Endothelial cell of umbilical vein (primary cell): ENCODE data around the gene FBXO10. TPM values are rescaled to one million over a fixed set of nuclear protein-coding genes. Genes with fewer than 3 reads are reported as not detected.

Source experiments
- BruUV-seq: library from RNA; stranded (reverse); fragments of 400-500 nt; replicated peaks from 2 replicates; lab custom pipeline; 2021; lab: Mats Ljungman, UMichigan
- CTCF ChIA-PET: fragments of 300-600, 350-600 bp; sonication (Branson Sonifier 250); formaldehyde crosslinking; loops from one replicate; lab custom pipeline; 2021; ENCODE audit warnings: antibody characterized with exemption, inconsistent platforms; lab: Charles Lee
- POLR2A ChIA-PET: fragments of 300-600, 350-600 bp; sonication (Branson Sonifier 250); formaldehyde crosslinking; loops from one replicate; lab custom pipeline; 2021; ENCODE audit warnings: antibody characterized with exemption, inconsistent platforms; lab: Charles Lee
- DNase-seq: peaks from one replicate; pipeline ENCODE4 v3.0.0-alpha.2; 2011; ENCODE audit warnings: low read depth, low spot score
- FAIRE-seq: peaks from 2 replicates; lab custom pipeline; 2011; peaks lifted over from hg19 to GRCh38; lab: Jason Lieb, UNC
- H2AFZ ChIP-seq: 2 replicates; pipeline ENCODE4 v1.6.0; 2012; ENCODE audit warnings: low read depth, low read length, control low read depth, inconsistent platforms
- H3K27ac ChIP-seq: 2 replicates; pipeline ENCODE4 v1.5.1; 2011; ENCODE audit warnings: low read depth, mild to moderate bottlenecking, control low read depth, low read length, moderate library complexity; ENCODE audit not compliant: insufficient read depth
- H3K27me3 ChIP-seq, 2 experiments: 2 replicates each; pipeline versions ENCODE4 v1.6.0 to v1.6.1; 2011; ENCODE audit warnings: low read length in 2 of 2, mixed read lengths in 1 of 2; ENCODE audit not compliant: control insufficient read depth in 2 of 2, insufficient read depth in 2 of 2
- H3K36me3 ChIP-seq, 2 experiments: 2 replicates in 1 of 2; 3 replicates in 1 of 2; pipeline ENCODE4 v1.5.1; 2011; ENCODE audit warnings: low read length in 2 of 2, mild to moderate bottlenecking in 1 of 2, moderate library complexity in 1 of 2; ENCODE audit not compliant: control insufficient read depth in 2 of 2, insufficient read depth in 2 of 2; ENCODE audit errors: extremely low read depth in 1 of 2
- H3K4me1 ChIP-seq: 3 replicates; pipeline ENCODE4 v1.5.1; 2011; ENCODE audit warnings: mild to moderate bottlenecking, low read length; ENCODE audit not compliant: control insufficient read depth, insufficient read depth; ENCODE audit errors: extremely low read depth
- H3K4me2 ChIP-seq: 2 replicates; pipeline ENCODE4 v1.6.1; 2011; ENCODE audit warnings: low read length, control low read depth, mixed read lengths; ENCODE audit not compliant: insufficient read depth
- H3K4me3 ChIP-seq, 3 experiments: fragments of 200-600 bp in 1 of 3; sonication (generic), shearing (Covaris generic) in 1 of 3; replicated peaks in 1 of 3; 2 replicates each; pipeline ENCODE4 v1.5.1; 2011 to 2016; ENCODE audit warnings: control low read depth in 3 of 3, low read length in 3 of 3, mild to moderate bottlenecking in 2 of 3, inconsistent platforms in 1 of 3, low read depth in 1 of 3, moderate library complexity in 1 of 3; ENCODE audit not compliant: insufficient read depth in 1 of 3
- H3K79me2 ChIP-seq: 2 replicates; pipeline ENCODE4 v1.6.0; 2012; ENCODE audit warnings: low read length, inconsistent platforms; ENCODE audit not compliant: control insufficient read depth, insufficient read depth
- H3K9ac ChIP-seq: replicated peaks from 2 replicates; pipeline ENCODE3; 2011; ENCODE audit warnings: low read length, control low read depth; ENCODE audit not compliant: insufficient read depth; ENCODE audit errors: extremely low read depth
- H3K9me1 ChIP-seq: replicated peaks from 3 replicates; pipeline ENCODE4 v1.6.0; 2011; ENCODE audit warnings: mild to moderate bottlenecking, low read length; ENCODE audit not compliant: control insufficient read depth, insufficient read depth; ENCODE audit errors: extremely low read depth
- H3K9me3 ChIP-seq: replicated peaks from 2 replicates; pipeline ENCODE4 v1.5.1; 2012; ENCODE audit warnings: low read length, inconsistent platforms; ENCODE audit not compliant: control insufficient read depth, insufficient read depth
- H4K20me1 ChIP-seq: replicated peaks from 2 replicates; pipeline ENCODE3; 2011; ENCODE audit warnings: mild to moderate bottlenecking, low read length; ENCODE audit not compliant: control insufficient read depth, insufficient read depth; ENCODE audit errors: extremely low read depth
- EZH2 ChIP-seq: IDR thresholded peaks from 2 replicates; pipeline ENCODE4 v1.6.1; 2012; ENCODE audit warnings: borderline replicate concordance, low read depth, mild to moderate bottlenecking, moderate library complexity, low read length, inconsistent platforms; ENCODE audit not compliant: severe bottlenecking
- FOS ChIP-seq: IDR thresholded peaks from 2 replicates; pipeline ENCODE4 v1.6.1; 2011; ENCODE audit warnings: mild to moderate bottlenecking, low read length, moderate library complexity, borderline replicate concordance; ENCODE audit not compliant: insufficient read depth
- GATA2 ChIP-seq: IDR thresholded peaks from 2 replicates; pipeline ENCODE4 v1.7.0; 2011; ENCODE audit warnings: low read depth, mild to moderate bottlenecking, moderate library complexity, mixed read lengths, low read length; ENCODE audit not compliant: insufficient read length, insufficient read depth
- MYC ChIP-seq: IDR thresholded peaks from one replicate; pipeline ENCODE4 v1.6.1; 2011; ENCODE audit warnings: mild to moderate bottlenecking, low read depth, low read length
- POLR2AphosphoS5 ChIP-seq: IDR thresholded peaks from 2 replicates; pipeline ENCODE4 v1.6.1; 2012; ENCODE audit warnings: low read depth, mild to moderate bottlenecking, control low read depth, low read length, moderate library complexity; ENCODE audit not compliant: insufficient read depth
- dilution Hi-C: fragments of 300-500 bp; cut with MboI; formaldehyde crosslinking; loops from one replicate; pipeline ENCODE4 v1.15.0; 2019; ENCODE audit warnings: low sequenced_read_pairs; ENCODE audit not compliant: extremely low pct_ligation_motif_present
- intact Hi-C: fragments of 100-400 bp; cut with micrococcal nuclease; formaldehyde crosslinking; loops from one replicate; pipeline ENCODE4 v1.10.0; 2022
- polyA plus RNA-seq, 4 experiments: library from polyadenylated mRNA; depleted of rRNA in 3 of 4; stranded (reverse) in 3 of 4; unstranded in 1 of 4; fragments of >200 nt; gene quantifications; 2 replicates each; pipeline versions ENCODE4 v1.2.1 to v1.2.3, GENCODE V29; 2011 to 2012; ENCODE audit warnings: missing spikeins in 1 of 4
- total RNA-seq: library from RNA; stranded (reverse); gene quantifications from 2 replicates; pipeline ENCODE4 v1.2.3, GENCODE V29; 2021
- TF ChIP-seq, protein P1 (sequence below): IDR thresholded peaks from 2 replicates; pipeline ENCODE4 v1.6.1; 2011; ENCODE audit not compliant: insufficient read depth, insufficient read length
- TF ChIP-seq, protein P2 (sequence below), 2 donors: IDR thresholded peaks; 1 replicate in 1 of 2; 2 replicates in 1 of 2; pipeline ENCODE4 v1.5.1; 2011; ENCODE audit warnings: low read length in 2 of 2, mild to moderate bottlenecking in 2 of 2, moderate library complexity in 2 of 2, control low read depth in 1 of 2, inconsistent platforms in 1 of 2, low read depth in 1 of 2; ENCODE audit not compliant: insufficient read depth in 1 of 2; ENCODE audit errors: extremely low read depth in 1 of 2

The FBXO10 gene
- total and polyA plus RNA-seq, 2 donors (not counting 3 experiments of a cell fraction or from before 2014, with no cell fraction given) = 11.8 to 14.4 TPM

DNA sequence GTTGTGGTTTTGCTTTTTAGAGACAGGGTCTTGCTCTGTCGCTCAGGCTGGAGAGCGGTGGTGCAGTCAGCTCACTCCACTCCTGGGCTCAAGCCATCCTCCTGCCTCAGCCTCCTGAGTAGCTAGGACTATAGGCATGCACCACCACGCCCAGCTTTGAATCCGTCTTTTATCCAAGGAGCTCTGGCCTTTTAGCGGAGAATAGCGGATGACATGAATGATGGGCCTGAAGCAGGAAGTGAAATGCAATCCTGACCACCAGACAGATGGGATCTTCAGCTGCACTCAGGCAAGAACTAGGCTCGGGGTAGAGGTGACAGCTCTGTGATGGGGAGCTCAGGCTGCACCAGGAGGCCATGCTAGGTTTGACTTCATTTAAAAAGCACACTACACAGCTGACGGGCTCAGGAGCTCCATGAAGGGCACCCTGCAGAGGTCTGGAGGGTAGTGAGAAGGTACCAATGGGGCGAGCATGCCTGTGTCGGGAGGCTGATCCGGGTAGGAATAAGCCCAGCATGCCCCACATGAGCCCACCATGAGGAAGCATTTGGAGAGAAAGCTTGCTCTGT lies 68.5 kb downstream of the FBXO10 start:
- peaks cover 0 to 7% of the 10 kb centered on the region in 2 experiments for H3K36me3 ChIP-seq
- CTCF ChIA-PET = interaction anchor here (1.5 to 2.4 kb wide), 2 partner anchors 20 to 26 kb away, joined by 6 to 12 read pairs; partner anchors contain the start of gene POLR1E

DNA sequence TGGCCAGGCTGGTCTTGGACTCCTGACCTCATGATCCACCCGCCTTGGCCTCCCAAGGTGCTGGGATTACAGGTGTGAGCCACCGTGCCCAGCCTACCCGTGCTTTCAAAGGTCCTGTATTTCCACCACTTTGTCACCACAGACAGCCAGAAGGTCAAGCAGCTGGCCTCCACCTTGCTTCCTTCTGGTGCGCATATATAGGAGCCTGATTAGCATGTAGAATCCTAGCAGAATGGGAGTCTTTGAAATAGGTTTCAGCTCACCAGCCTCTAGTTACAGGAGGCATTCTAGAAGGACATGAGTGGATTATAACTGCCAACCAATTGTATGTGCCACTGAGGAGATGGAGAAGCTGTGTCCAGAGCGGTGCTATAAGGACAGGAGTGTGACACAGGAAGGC lies 71.6 kb downstream of the FBXO10 start:
- intact Hi-C loops (loop anchor here (10.0 kb wide), 1 partner anchor 90 kb away; no protein-coding TSS in a partner anchor), dilution Hi-C loops (no loop called here)
- Histone ChIP-seq H3K4me1 (no peaks in the 10 kb centered on the region), H3K9me3 (no peaks in the 10 kb centered on the region), H3K27ac (no peak overlapping the region), H3K9ac (no peak overlapping the region), H3K79me2 (no peaks in the 10 kb centered on the region), H4K20me1 (no peaks in the 10 kb centered on the region), H3K4me3 (no peak overlapping the region), H2AFZ (no peak overlapping the region), H3K9me1 (no peaks in the 10 kb centered on the region), H3K27me3 (no peaks in the 10 kb centered on the region), H3K36me3 (peaks cover 0 to 11% of the 10 kb centered on the region in 2 experiments), H3K4me2 (no peak overlapping the region)
- DNase-seq = no peak
- FAIRE-seq = no peak
- ChIA-PET CTCF (no interaction called here), POLR2A (no interaction called here)
- BruUV-seq = no TSS peak
- no peak for TF ChIP-seq POLR2AphosphoS5
- no peak for TF ChIP-seq MYC
- no peak for TF ChIP-seq FOS
- no peak for TF ChIP-seq EZH2
- TF ChIP-seq, protein P1, sequence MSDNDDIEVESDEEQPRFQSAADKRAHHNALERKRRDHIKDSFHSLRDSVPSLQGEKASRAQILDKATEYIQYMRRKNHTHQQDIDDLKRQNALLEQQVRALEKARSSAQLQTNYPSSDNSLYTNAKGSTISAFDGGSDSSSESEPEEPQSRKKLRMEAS = no peak
- TF ChIP-seq, protein P2, sequence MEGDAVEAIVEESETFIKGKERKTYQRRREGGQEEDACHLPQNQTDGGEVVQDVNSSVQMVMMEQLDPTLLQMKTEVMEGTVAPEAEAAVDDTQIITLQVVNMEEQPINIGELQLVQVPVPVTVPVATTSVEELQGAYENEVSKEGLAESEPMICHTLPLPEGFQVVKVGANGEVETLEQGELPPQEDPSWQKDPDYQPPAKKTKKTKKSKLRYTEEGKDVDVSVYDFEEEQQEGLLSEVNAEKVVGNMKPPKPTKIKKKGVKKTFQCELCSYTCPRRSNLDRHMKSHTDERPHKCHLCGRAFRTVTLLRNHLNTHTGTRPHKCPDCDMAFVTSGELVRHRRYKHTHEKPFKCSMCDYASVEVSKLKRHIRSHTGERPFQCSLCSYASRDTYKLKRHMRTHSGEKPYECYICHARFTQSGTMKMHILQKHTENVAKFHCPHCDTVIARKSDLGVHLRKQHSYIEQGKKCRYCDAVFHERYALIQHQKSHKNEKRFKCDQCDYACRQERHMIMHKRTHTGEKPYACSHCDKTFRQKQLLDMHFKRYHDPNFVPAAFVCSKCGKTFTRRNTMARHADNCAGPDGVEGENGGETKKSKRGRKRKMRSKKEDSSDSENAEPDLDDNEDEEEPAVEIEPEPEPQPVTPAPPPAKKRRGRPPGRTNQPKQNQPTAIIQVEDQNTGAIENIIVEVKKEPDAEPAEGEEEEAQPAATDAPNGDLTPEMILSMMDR (IDR thresholded peaks at IDR 0.05; ENCODE audit: extremely low read depth in 1 of 2, insufficient read depth in 1 of 2, low read depth in 1 of 2, low read length in 2 of 2) = no peak
- no peak for TF ChIP-seq GATA2

More for the DNA sequence above, 68.5 kb downstream of the FBXO10 start:
- Histone ChIP-seq H3K9me3 (no peaks in the 10 kb centered on the region), H3K27me3 (no peaks in the 10 kb centered on the region), H3K79me2 (no peaks in the 10 kb centered on the region), H3K4me1 (no peaks in the 10 kb centered on the region), H3K27ac (no peak overlapping the region), H3K4me3 (no peak overlapping the region), H3K9ac (no peak overlapping the region), H4K20me1 (no peaks in the 10 kb centered on the region), H3K9me1 (no peaks in the 10 kb centered on the region), H2AFZ (no peak overlapping the region), H3K4me2 (no peak overlapping the region)
- no peak for FAIRE-seq
- BruUV-seq = no TSS peak
- POLR2A ChIA-PET = no interaction called here
- no peak for TF ChIP-seq FOS
- intact Hi-C loops (loop anchor here (10.0 kb wide), 1 partner anchor 93 kb away; no protein-coding TSS in a partner anchor), dilution Hi-C loops (no loop called here)
- no peak for DNase-seq
